ENCODE data around the gene TTLL13.

GRCh38 chr15:90291679-90292356, 42.5 kb downstream of the TTLL13 start:
- no peak for TF ChIP-seq CTCF (IDR thresholded peaks at IDR 0.05)
- no peak for TF ChIP-seq EZH2 (IDR thresholded peaks at IDR 0.05)
